NCI-H226 (cell line): ENCODE data around the gene LIFR.

Experiments
- DNase-seq: peaks from one replicate; pipeline ENCODE4 v3.0.0-alpha.2; 2015

The LIFR gene

GRCh38 chr5:38465061-38465460 is 91.4 kb downstream of the LIFR start:
- no peak for DNase-seq

- DNase-seq: peak; percentile 82
Measured at GRCh38 chr5:38463634-38464521, 92.6 kb downstream of the LIFR start.

GRCh38 chr5:38462976-38463633 is 93.3 kb downstream of the LIFR start:
- DNase-seq: no peak

- DNase-seq: no peak
Measured at GRCh38 chr5:38458174-38458573, 98.3 kb downstream of the LIFR start.

- no peak for DNase-seq
Measured at GRCh38 chr5:38456657-38457399, 99.6 kb downstream of the LIFR start.

- no peak for DNase-seq
Measured at GRCh38 chr5:38455796-38456330, 100.6 kb downstream of the LIFR start.

GRCh38 chr5:38453921-38454320 is 102.5 kb downstream of the LIFR start:
- no peak for DNase-seq

GRCh38 chr5:38453506-38453905 is 102.9 kb downstream of the LIFR start:
- no peak for DNase-seq

GRCh38 chr5:38452201-38452600 is 104.2 kb downstream of the LIFR start:
- no peak for DNase-seq

GRCh38 chr5:38451074-38451725 is 105.2 kb downstream of the LIFR start:
- DNase-seq: no peak

- no peak for DNase-seq
Measured at GRCh38 chr5:38450627-38451026, 105.8 kb downstream of the LIFR start.

GRCh38 chr5:38448568-38449350 is 107.7 kb downstream of the LIFR start:
- peak; percentile 1 for DNase-seq

- DNase-seq: no peak
Measured at GRCh38 chr5:38447786-38448185, 108.7 kb downstream of the LIFR start.

- no peak for DNase-seq
Measured at GRCh38 chr5:38447056-38447455, 109.4 kb downstream of the LIFR start.

GRCh38 chr5:38446029-38446522 is 110.4 kb downstream of the LIFR start:
- no peak for DNase-seq

- DNase-seq: no peak
Measured at GRCh38 chr5:38445374-38446028, 110.9 kb downstream of the LIFR start.

- no peak for DNase-seq
Measured at GRCh38 chr5:38443390-38443789, 113.1 kb downstream of the LIFR start.

GRCh38 chr5:38442247-38442573 is 114.2 kb downstream of the LIFR start:
- DNase-seq: no peak

GRCh38 chr5:38441453-38442246 is 114.8 kb downstream of the LIFR start:
- DNase-seq: peak; percentile 77

GRCh38 chr5:38438757-38439156 is 117.7 kb downstream of the LIFR start:
- DNase-seq: no peak
